ENCODE data around the gene CDK2AP2. TPM values are rescaled to one million over a fixed set of nuclear protein-coding genes. Genes with fewer than 3 reads are reported as not detected.

The CDK2AP2 gene
- total RNA-seq, 1 donor from 2014 or later, result 79.7 TPM

- no peak for TF ChIP-seq CTCF (IDR thresholded peaks at IDR 0.05)
- DNase-seq (no peak), ATAC-seq (no peak)
- H3K36me3 ChIP-seq, result peaks cover 81% of the 10 kb centered on the region
- H3K4me1 ChIP-seq, result no peaks in the 10 kb centered on the region
- intact Hi-C loops (cut with DNase I), result no loop called here
- no peak overlapping the region for H3K4me3 ChIP-seq
- no peaks in the 10 kb centered on the region for H3K9me3 ChIP-seq
- no peaks in the 10 kb centered on the region for H3K27me3 ChIP-seq (ENCODE audit: low read depth)
- no peak overlapping the region for H3K27ac ChIP-seq
Observed at GRCh38 chr11:67497656-67498291, 10.2 kb downstream of the CDK2AP2 start.

GRCh38 chr11:67496113-67496512 lies 11.8 kb downstream of the CDK2AP2 start:
- H3K27me3 ChIP-seq (ENCODE audit: low read depth), result no peaks in the 10 kb centered on the region
- no peak for TF ChIP-seq CTCF (IDR thresholded peaks at IDR 0.05)
- no peak overlapping the region for H3K4me3 ChIP-seq
- no peaks in the 10 kb centered on the region for H3K9me3 ChIP-seq
- H3K36me3 ChIP-seq, result peaks cover 84% of the 10 kb centered on the region
- DNase-seq (no peak), ATAC-seq (no peak)
- no peaks in the 10 kb centered on the region for H3K4me1 ChIP-seq
- intact Hi-C loops (cut with DNase I), result no loop called here
- H3K27ac ChIP-seq, result no peak overlapping the region

GRCh38 chr11:67495234-67496005 lies 12.5 kb downstream of the CDK2AP2 start:
- Histone ChIP-seq H3K27me3 (ENCODE audit: low read depth) (no peaks in the 10 kb centered on the region), H3K4me1 (no peaks in the 10 kb centered on the region), H3K9me3 (no peaks in the 10 kb centered on the region), H3K36me3 (peaks cover 91% of the 10 kb centered on the region), H3K27ac (no peak overlapping the region), H3K4me3 (no peak overlapping the region)
- DNase-seq (no peak), ATAC-seq (no peak)
- no peak for TF ChIP-seq CTCF (IDR thresholded peaks at IDR 0.05)
- intact Hi-C loops (cut with DNase I), result no loop called here

- H3K4me3 ChIP-seq, result no peak overlapping the region
- no peak for DNase-seq
- intact Hi-C loops (cut with DNase I), result no loop called here
- H3K36me3 ChIP-seq, result peaks cover 92% of the 10 kb centered on the region
- H3K9me3 ChIP-seq, result no peaks in the 10 kb centered on the region
- ATAC-seq, result no peak
- TF ChIP-seq CTCF (IDR thresholded peaks at IDR 0.05), result no peak
- no peaks in the 10 kb centered on the region for H3K27me3 ChIP-seq (ENCODE audit: low read depth)
- no peak overlapping the region for H3K27ac ChIP-seq
- H3K4me1 ChIP-seq, result no peaks in the 10 kb centered on the region
Observed at GRCh38 chr11:67494371-67495233, 13.4 kb downstream of the CDK2AP2 start.

GRCh38 chr11:67493548-67494370 lies 14.2 kb downstream of the CDK2AP2 start:
- no peak for DNase-seq
- Histone ChIP-seq H3K9me3 (no peaks in the 10 kb centered on the region), H3K36me3 (peaks cover 95% of the 10 kb centered on the region), H3K27me3 (ENCODE audit: low read depth) (no peaks in the 10 kb centered on the region), H3K4me1 (no peaks in the 10 kb centered on the region), H3K4me3 (no peak overlapping the region), H3K27ac (no peak overlapping the region)
- intact Hi-C loops (cut with DNase I), result no loop called here
- TF ChIP-seq CTCF (IDR thresholded peaks at IDR 0.05), result no peak
- no peak for ATAC-seq
